Measurements from ENCODE around the gene BRIP1.
"Not testable (repeated sequence)": the region's sequence is repeated elsewhere in the genome, so short reads cannot be mapped to it uniquely, and the experiment has no call there.

Gene BRIP1

GRCh38 chr17:61795546-61795945 lies 67.8 kb downstream of the BRIP1 start:
- no peak for DNase-seq

- no peak for DNase-seq
These were observed 68.5 kb downstream of the BRIP1 start for GRCh38 chr17:61794792-61795191.

GRCh38 chr17:61794242-61794641 lies 69.1 kb downstream of the BRIP1 start:
- DNase-seq, result no peak

- no peak for DNase-seq
These were observed 69.8 kb downstream of the BRIP1 start for GRCh38 chr17:61793565-61793964.

GRCh38 chr17:61789872-61790271 lies 73.5 kb downstream of the BRIP1 start:
- DNase-seq, result no peak

GRCh38 chr17:61786088-61786487 lies 77.2 kb downstream of the BRIP1 start:
- DNase-seq, result no peak

- DNase-seq, result no peak
These were observed 78.8 kb downstream of the BRIP1 start for GRCh38 chr17:61784510-61784909.

- DNase-seq, result no peak
These were observed 79.6 kb downstream of the BRIP1 start for GRCh38 chr17:61783556-61784304.

- no peak for DNase-seq
These were observed 80.2 kb downstream of the BRIP1 start for GRCh38 chr17:61783120-61783519.

GRCh38 chr17:61782683-61783082 lies 80.6 kb downstream of the BRIP1 start:
- DNase-seq, result no peak

- DNase-seq, result no peak
These were observed 88.0 kb downstream of the BRIP1 start for GRCh38 chr17:61775364-61775763.

- DNase-seq, result no peak
These were observed 88.6 kb downstream of the BRIP1 start for GRCh38 chr17:61774724-61775123.

- not testable (repeated sequence) for DNase-seq
These were observed 89.2 kb downstream of the BRIP1 start for GRCh38 chr17:61774087-61774486.

GRCh38 chr17:61770752-61771533 lies 92.4 kb downstream of the BRIP1 start:
- DNase-seq, result no peak

GRCh38 chr17:61770043-61770442 lies 93.3 kb downstream of the BRIP1 start:
- DNase-seq, result no peak

GRCh38 chr17:61768405-61768804 lies 94.9 kb downstream of the BRIP1 start:
- DNase-seq, result no peak

GRCh38 chr17:61766520-61766919 lies 96.8 kb downstream of the BRIP1 start:
- no peak for DNase-seq

- DNase-seq, result no peak
These were observed 98.5 kb downstream of the BRIP1 start for GRCh38 chr17:61764846-61765245.

GRCh38 chr17:61761827-61762226 lies 101.5 kb downstream of the BRIP1 start:
- DNase-seq, result no peak

GRCh38 chr17:61759362-61759761 lies 104.0 kb downstream of the BRIP1 start:
- DNase-seq, result no peak

GRCh38 chr17:61758430-61758829 lies 104.9 kb downstream of the BRIP1 start:
- no peak for DNase-seq

- no peak for DNase-seq
These were observed 106.2 kb downstream of the BRIP1 start for GRCh38 chr17:61757168-61757567.

- DNase-seq, result no peak
These were observed 106.8 kb downstream of the BRIP1 start for GRCh38 chr17:61756561-61756960.

GRCh38 chr17:61755668-61756067 lies 107.7 kb downstream of the BRIP1 start:
- no peak for DNase-seq
